MM.1S (cell line): ENCODE results near the gene GP2.

Experiments
- DNase-seq: peaks from one replicate; pipeline ENCODE4 v3.0.0-alpha.2; 2015
- H2AFZ ChIP-seq: fragments of 300-600 bp; sonication (generic); 2 replicates; pipeline ENCODE4 v1.6.0; 2016; ENCODE audit warnings: antibody characterized with exemption, low read length
- H3F3A ChIP-seq: fragments of 300-600 bp; sonication (generic); 2 replicates; pipeline ENCODE4 v1.6.1; 2016; ENCODE audit warnings: mild to moderate bottlenecking, antibody characterized with exemption, low read length, moderate library complexity, mixed read lengths; ENCODE audit not compliant: insufficient read depth
- H3K27ac ChIP-seq: fragments of 300-600 bp; sonication (generic); 2 replicates; pipeline ENCODE4 v1.5.1; 2016; ENCODE audit warnings: mild to moderate bottlenecking, low read length
- H3K27me3 ChIP-seq: fragments of 300-600 bp; sonication (generic); replicated peaks from 2 replicates; pipeline ENCODE4 v1.6.0; 2016; ENCODE audit warnings: low read length; ENCODE audit not compliant: insufficient read depth
- H3K36me3 ChIP-seq: fragments of 300-600 bp; sonication (generic); replicated peaks from 2 replicates; pipeline ENCODE4 v1.6.1; 2016; ENCODE audit warnings: mild to moderate bottlenecking, low read length, mixed read lengths; ENCODE audit not compliant: insufficient read depth
- H3K4me1 ChIP-seq: fragments of 300-600 bp; sonication (generic); 2 replicates; pipeline ENCODE4 v1.6.1; 2016; ENCODE audit warnings: low read length, mixed read lengths
- H3K4me2 ChIP-seq: fragments of 300-600 bp; sonication (generic); 2 replicates; pipeline ENCODE4 v1.6.0; 2016; ENCODE audit warnings: low read depth, low read length
- H3K4me3 ChIP-seq: fragments of 300-600 bp; sonication (generic); 2 replicates; pipeline ENCODE4 v1.5.1; 2016; ENCODE audit warnings: low read length, mixed read lengths
- H3K79me2 ChIP-seq: fragments of 300-600 bp; sonication (generic); 2 replicates; pipeline ENCODE4 v1.6.1; 2016; ENCODE audit warnings: mixed run types, low read length, mixed read lengths
- H3K9ac ChIP-seq: fragments of 300-600 bp; sonication (generic); 2 replicates; pipeline ENCODE4 v1.6.1; 2016; ENCODE audit warnings: low read length, mixed read lengths
- H3K9me2 ChIP-seq: fragments of 300-600 bp; sonication (generic); replicated peaks from 2 replicates; pipeline ENCODE4 v1.6.1; 2016; ENCODE audit warnings: mild to moderate bottlenecking, low read length, mixed read lengths; ENCODE audit not compliant: insufficient read depth
- H3K9me3 ChIP-seq: fragments of 300-600 bp; sonication (generic); replicated peaks from 2 replicates; pipeline ENCODE4 v1.6.1; 2016; ENCODE audit warnings: mild to moderate bottlenecking, low read length, mixed read lengths; ENCODE audit not compliant: insufficient read depth
- H4K20me1 ChIP-seq: fragments of 300-600 bp; sonication (generic); 2 replicates; pipeline ENCODE4 v1.6.1; 2016; ENCODE audit warnings: mild to moderate bottlenecking, low read length, moderate library complexity, mixed read lengths; ENCODE audit not compliant: insufficient read depth
- CTCF ChIP-seq: fragments of 300-600 bp; sonication (generic); IDR thresholded peaks from 2 replicates; pipeline ENCODE4 v1.5.1; 2016; ENCODE audit warnings: antibody characterized with exemption, low read length, mixed read lengths
- EZH2 ChIP-seq: fragments of 300-600 bp; sonication (generic); optimal IDR thresholded peaks from 2 replicates; pipeline ENCODE3; 2017; ENCODE audit warnings: low read depth, mild to moderate bottlenecking, antibody characterized with exemption, low read length, mixed read lengths
- EZH2phosphoT487 ChIP-seq: fragments of 300-600 bp; sonication (generic); IDR thresholded peaks from 2 replicates; pipeline ENCODE4 v1.6.1; 2018; ENCODE audit warnings: antibody characterized with exemption, low read length

GP2 gene

GRCh38 chr16:20307240-20307671 is 20.1 kb downstream of the GP2 start:
- no peak for DNase-seq
- Histone ChIP-seq H3K4me3 (no peak overlapping the region), H3K9ac (no peak overlapping the region), H3K9me3 (no peaks in the 10 kb centered on the region), H3K79me2 (no peaks in the 10 kb centered on the region), H3K36me3 (no peaks in the 10 kb centered on the region), H3K27ac (no peak overlapping the region), H3F3A (no peaks in the 10 kb centered on the region), H3K4me2 (no peak overlapping the region), H2AFZ (no peak overlapping the region), H4K20me1 (no peaks in the 10 kb centered on the region), H3K9me2 (no peaks in the 10 kb centered on the region), H3K27me3 (no peaks in the 10 kb centered on the region), H3K4me1 (no peaks in the 10 kb centered on the region)
- no peak for TF ChIP-seq EZH2phosphoT487
- no peak for TF ChIP-seq EZH2
- no peak for TF ChIP-seq CTCF

DNA sequence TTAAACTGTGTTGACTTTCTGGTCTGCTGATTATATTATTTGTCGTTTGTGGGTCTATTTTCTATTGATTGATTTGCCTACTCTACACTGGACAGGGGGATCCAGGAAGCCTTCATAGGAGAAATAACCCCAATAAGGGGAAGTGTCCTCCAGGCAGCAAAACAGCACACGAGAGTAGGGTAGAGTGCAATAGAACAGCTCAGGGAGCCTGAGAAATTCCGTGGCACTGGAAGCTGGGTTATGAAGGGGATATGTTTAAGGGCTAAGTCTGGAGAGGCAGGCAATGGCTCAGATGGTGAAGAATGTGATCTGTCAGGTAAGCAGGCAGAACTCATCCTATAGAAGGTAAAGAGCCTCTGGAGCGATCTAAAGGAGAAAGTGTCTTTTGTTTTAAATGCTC is 20.9 kb downstream of the GP2 start:
- Histone ChIP-seq H3K9me2 (no peaks in the 10 kb centered on the region), H3K9ac (no peak overlapping the region), H3K36me3 (no peaks in the 10 kb centered on the region), H2AFZ (no peak overlapping the region), H3K27ac (no peak overlapping the region), H3K4me1 (no peaks in the 10 kb centered on the region), H3F3A (no peaks in the 10 kb centered on the region), H3K9me3 (no peaks in the 10 kb centered on the region), H3K4me3 (no peak overlapping the region), H3K79me2 (no peaks in the 10 kb centered on the region), H4K20me1 (no peaks in the 10 kb centered on the region), H3K27me3 (no peaks in the 10 kb centered on the region), H3K4me2 (no peak overlapping the region)
- DNase-seq = no peak
- no peak for TF ChIP-seq EZH2
- no peak for TF ChIP-seq EZH2phosphoT487
- no peak for TF ChIP-seq CTCF

DNA sequence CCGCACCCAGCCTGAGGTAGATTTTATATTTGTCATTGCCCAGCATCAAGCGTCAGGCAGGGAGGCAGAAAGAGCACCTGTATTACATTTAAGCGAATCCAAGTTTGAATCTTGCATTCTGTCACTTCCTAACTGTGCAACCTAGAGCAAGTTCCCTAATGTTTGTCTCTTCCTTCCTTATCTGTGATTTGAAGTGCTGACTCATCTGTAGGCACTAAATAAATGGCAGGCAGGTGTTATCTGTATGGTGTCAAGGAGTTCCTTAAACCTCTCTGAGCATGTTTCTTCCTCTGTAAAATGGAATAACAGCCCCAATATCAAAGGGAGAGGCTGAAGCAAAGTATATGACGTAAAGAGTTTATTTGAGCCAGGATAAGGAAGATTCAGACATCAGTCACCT is 24.3 kb downstream of the GP2 start:
- Histone ChIP-seq H4K20me1 (no peaks in the 10 kb centered on the region), H2AFZ (no peak overlapping the region), H3F3A (no peaks in the 10 kb centered on the region), H3K9me2 (no peaks in the 10 kb centered on the region), H3K27me3 (no peaks in the 10 kb centered on the region), H3K9ac (no peak overlapping the region), H3K4me1 (no peaks in the 10 kb centered on the region), H3K9me3 (no peaks in the 10 kb centered on the region), H3K4me3 (no peak overlapping the region), H3K27ac (no peak overlapping the region), H3K36me3 (no peaks in the 10 kb centered on the region), H3K79me2 (no peaks in the 10 kb centered on the region), H3K4me2 (no peak overlapping the region)
- no peak for DNase-seq
- TF ChIP-seq CTCF (no peak), EZH2phosphoT487 (no peak), EZH2 (no peak)
